HepG2 (cell line): Measurements from ENCODE around the gene PVR.

Experiments
- DMTF1 ChIP-seq: sonication (generic); formaldehyde crosslinking; IDR thresholded peaks from 2 replicates; pipeline ENCODE4 v1.4.0; 2020; ENCODE audit warnings: mild to moderate bottlenecking, missing genetic modification reagents
- MEIS2 ChIP-seq: sonication (generic); formaldehyde crosslinking; IDR thresholded peaks from 2 replicates; pipeline ENCODE4 v1.9.0; 2021; ENCODE audit warnings: mild to moderate bottlenecking, missing genetic modification reagents
- TF ChIP-seq, protein P1 (sequence below): sonication (generic); formaldehyde crosslinking; IDR thresholded peaks from 2 replicates; pipeline ENCODE4 v1.4.0; 2020; ENCODE audit warnings: missing genetic modification reagents, mild to moderate bottlenecking, borderline replicate concordance

DNA sequence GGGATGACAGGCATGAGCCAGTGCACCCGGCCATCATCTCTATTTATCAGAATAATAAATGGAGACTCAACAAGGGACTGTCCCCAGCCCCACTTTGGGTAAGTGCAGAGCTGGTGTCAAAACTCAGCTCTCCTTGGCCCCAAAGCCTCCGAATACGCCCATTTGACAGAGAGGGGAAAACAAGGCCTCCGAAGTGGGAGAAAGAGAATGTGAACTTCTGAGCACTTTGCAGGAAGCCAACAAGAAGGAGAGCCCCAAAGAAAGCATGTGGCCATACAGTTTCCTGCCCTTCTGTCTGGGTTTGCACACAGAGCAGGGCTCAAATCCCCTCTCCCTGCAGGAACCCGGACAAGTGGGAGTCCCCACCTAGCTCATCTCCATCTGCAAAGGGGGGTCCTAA lies 56.8 kb downstream of the PVR start:
- TF ChIP-seq DMTF1 (CRISPR knock-in tag) (no peak), MEIS2 (no peak)
- TF ChIP-seq, protein P1, sequence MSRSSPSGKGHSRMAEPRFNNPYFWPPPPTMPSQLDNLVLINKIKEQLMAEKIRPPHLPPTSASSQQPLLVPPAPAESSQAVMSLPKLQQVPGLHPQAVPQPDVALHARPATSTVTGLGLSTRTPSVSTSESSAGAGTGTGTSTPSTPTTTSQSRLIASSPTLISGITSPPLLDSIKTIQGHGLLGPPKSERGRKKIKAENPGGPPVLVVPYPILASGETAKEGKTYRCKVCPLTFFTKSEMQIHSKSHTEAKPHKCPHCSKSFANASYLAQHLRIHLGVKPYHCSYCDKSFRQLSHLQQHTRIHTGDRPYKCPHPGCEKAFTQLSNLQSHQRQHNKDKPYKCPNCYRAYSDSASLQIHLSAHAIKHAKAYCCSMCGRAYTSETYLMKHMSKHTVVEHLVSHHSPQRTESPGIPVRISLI (CRISPR knock-in tag): no peak
